HepG2 (cell line): ENCODE measurements around the gene UQCRC1. TPM values are rescaled to one million over a fixed set of nuclear protein-coding genes. Genes with fewer than 3 reads are reported as not detected.

ENCODE experiments used
- ATAD3A ChIP-seq: sonication (generic); formaldehyde crosslinking; IDR thresholded peaks from 2 replicates; pipeline ENCODE4 v1.4.0; 2020; ENCODE audit warnings: missing genetic modification reagents
- CCAR2 ChIP-seq: fragments of 200-400 bp; formaldehyde crosslinking; optimal IDR thresholded peaks from 2 replicates; pipeline ENCODE3; 2018; ENCODE audit warnings: low read depth, mild to moderate bottlenecking, low read length, moderate library complexity
- CENPT ChIP-seq: sonication (generic); formaldehyde crosslinking; IDR thresholded peaks from 2 replicates; pipeline ENCODE4 v1.8.0; 2022; ENCODE audit warnings: low read depth, mild to moderate bottlenecking, moderate library complexity, missing genetic modification reagents
- CENPX ChIP-seq: sonication (generic); formaldehyde crosslinking; IDR thresholded peaks from 2 replicates; pipeline ENCODE4 v1.9.0; 2021; ENCODE audit warnings: mild to moderate bottlenecking, missing genetic modification reagents, moderate library complexity
- FOSL2 ChIP-seq: sonication (generic); formaldehyde crosslinking; IDR thresholded peaks from 2 replicates; pipeline ENCODE4 v1.4.0; 2020; ENCODE audit warnings: missing genetic modification reagents
- JUN ChIP-seq: sonication (generic); formaldehyde crosslinking; IDR thresholded peaks from 2 replicates; pipeline ENCODE4 v1.4.0; 2020; ENCODE audit warnings: mild to moderate bottlenecking, missing genetic modification reagents
- MED8 ChIP-seq: sonication (generic); formaldehyde crosslinking; IDR thresholded peaks from 2 replicates; pipeline ENCODE4 v1.8.1; 2023; ENCODE audit warnings: mild to moderate bottlenecking, missing genetic modification reagents; ENCODE audit not compliant: insufficient replicate concordance
- NFRKB ChIP-seq: fragments of 450-650 bp; IDR thresholded peaks from 2 replicates; pipeline ENCODE4 v1.6.1; 2017
- NKX3-1 ChIP-seq: sonication (generic); formaldehyde crosslinking; IDR thresholded peaks from 2 replicates; pipeline ENCODE4 v1.5.0; 2020; ENCODE audit warnings: missing genetic modification reagents
- PHF5A ChIP-seq: IDR thresholded peaks from one replicate; pipeline ENCODE4 v1.6.1; 2018; ENCODE audit warnings: low read depth, missing genetic modification reagents; ENCODE audit not compliant: unreplicated experiment
- SOX6 ChIP-seq, 2 experiments: fragments of 450-650 bp in 1 of 2; sonication (generic) in 1 of 2; formaldehyde crosslinking in 1 of 2; IDR thresholded peaks; 2 replicates each; pipeline versions ENCODE4 v1.4.0 to v1.6.1; 2017 to 2020; ENCODE audit warnings: antibody characterized with exemption in 1 of 2, mild to moderate bottlenecking in 1 of 2, missing genetic modification reagents in 1 of 2
- SRSF4 ChIP-seq: fragments of 200-400 bp; formaldehyde crosslinking; IDR thresholded peaks from one replicate; pipeline ENCODE4 v1.6.1; 2018; ENCODE audit warnings: mild to moderate bottlenecking, low read depth, low read length, moderate library complexity; ENCODE audit not compliant: poor library complexity, severe bottlenecking
- TOE1 ChIP-seq: sonication (generic); formaldehyde crosslinking; IDR thresholded peaks from 2 replicates; pipeline ENCODE4 v1.4.0; 2020; ENCODE audit warnings: mild to moderate bottlenecking, missing genetic modification reagents
- WIZ ChIP-seq: sonication (generic); formaldehyde crosslinking; IDR thresholded peaks from 2 replicates; pipeline ENCODE4 v1.5.1; 2020; ENCODE audit warnings: mild to moderate bottlenecking, missing genetic modification reagents
- XRCC5 ChIP-seq: fragments of 200-400 bp; formaldehyde crosslinking; optimal IDR thresholded peaks from 2 replicates; pipeline ENCODE3; 2017; ENCODE audit warnings: mild to moderate bottlenecking, low read length
- ZNF101 ChIP-seq: sonication (generic); formaldehyde crosslinking; IDR thresholded peaks from 2 replicates; pipeline ENCODE4 v1.4.0; 2020; ENCODE audit warnings: mild to moderate bottlenecking, low read depth, missing genetic modification reagents, borderline replicate concordance
- ZNF138 ChIP-seq: sonication (generic); formaldehyde crosslinking; IDR thresholded peaks from 2 replicates; pipeline ENCODE4 v1.5.0; 2020; ENCODE audit warnings: mild to moderate bottlenecking, low read depth, missing genetic modification reagents
- ZNF20 ChIP-seq: sonication (generic); formaldehyde crosslinking; IDR thresholded peaks from 2 replicates; pipeline ENCODE4 v1.4.0; 2020; ENCODE audit warnings: mild to moderate bottlenecking, moderate library complexity, missing genetic modification reagents
- ZNF383 ChIP-seq: sonication (generic); formaldehyde crosslinking; IDR thresholded peaks from 2 replicates; pipeline ENCODE4 v1.4.0; 2020; ENCODE audit warnings: missing genetic modification reagents, mild to moderate bottlenecking, borderline replicate concordance
- ZNF546 ChIP-seq: sonication (generic); formaldehyde crosslinking; conservative IDR thresholded peaks from 2 replicates; pipeline ENCODE4 v1.8.1; 2023; ENCODE audit warnings: mild to moderate bottlenecking, missing genetic modification reagents
- ZNF616 ChIP-seq: sonication (generic); formaldehyde crosslinking; IDR thresholded peaks from 2 replicates; pipeline ENCODE4 v1.5.0; 2020; ENCODE audit warnings: low read depth, mild to moderate bottlenecking, missing genetic modification reagents
- ZSCAN25 ChIP-seq: sonication (generic); formaldehyde crosslinking; IDR thresholded peaks from 2 replicates; pipeline ENCODE4 v1.8.0; 2022; ENCODE audit warnings: mild to moderate bottlenecking, missing genetic modification reagents
- polyA plus RNA-seq, 8 experiments: library from polyadenylated mRNA; depleted of rRNA in 3 of 8; stranded (reverse) in 7 of 8; unstranded in 1 of 8; fragments of >200 nt; fragmentation: Illumina TruSeq in 4 of 8; extraction: Trizol in 4 of 8; gene quantifications; 2 replicates each; pipeline versions ENCODE4 v1.2.1 to v1.2.3, GENCODE V29; 2011 to 2016; ENCODE audit warnings: low read depth in 4 of 8, missing spikeins in 1 of 8, mixed read lengths in 1 of 8; ENCODE audit not compliant: insufficient read depth in 1 of 8
- total RNA-seq, 5 experiments: library from RNA; depleted of rRNA; stranded (reverse); fragments of >200 nt; fragmentation: Illumina TruSeq; extraction: Trizol; gene quantifications; 2 replicates each; pipeline ENCODE4 v1.2.3, GENCODE V29; 2016; ENCODE audit warnings: low read depth in 1 of 5
- TF ChIP-seq, protein P1 (sequence below): sonication (generic); formaldehyde crosslinking; IDR thresholded peaks from 2 replicates; pipeline ENCODE4 v1.4.0; 2020; ENCODE audit warnings: missing genetic modification reagents
- TF ChIP-seq, protein P2 (sequence below): sonication (generic); formaldehyde crosslinking; IDR thresholded peaks from 2 replicates; pipeline ENCODE4 v1.4.0; 2020; ENCODE audit warnings: missing genetic modification reagents
- TF ChIP-seq, protein P3 (sequence below): sonication (generic); formaldehyde crosslinking; IDR thresholded peaks from 2 replicates; pipeline ENCODE4 v1.8.0; 2023; ENCODE audit warnings: mild to moderate bottlenecking, missing genetic modification reagents
- TF ChIP-seq, protein P4 (sequence below): IDR thresholded peaks from 2 replicates; pipeline ENCODE4 v1.6.1; 2012; ENCODE audit warnings: inconsistent platforms
- TF ChIP-seq, protein P5 (sequence below): sonication (generic); formaldehyde crosslinking; IDR thresholded peaks from 2 replicates; pipeline ENCODE4 v1.4.0; 2020; ENCODE audit warnings: missing genetic modification reagents

UQCRC1 gene
- total and polyA plus RNA-seq, 2 of the 13 experiments (the other 11 are each of a cell fraction or from before 2014, with no cell fraction given) = 316 to 680 TPM

DNA sequence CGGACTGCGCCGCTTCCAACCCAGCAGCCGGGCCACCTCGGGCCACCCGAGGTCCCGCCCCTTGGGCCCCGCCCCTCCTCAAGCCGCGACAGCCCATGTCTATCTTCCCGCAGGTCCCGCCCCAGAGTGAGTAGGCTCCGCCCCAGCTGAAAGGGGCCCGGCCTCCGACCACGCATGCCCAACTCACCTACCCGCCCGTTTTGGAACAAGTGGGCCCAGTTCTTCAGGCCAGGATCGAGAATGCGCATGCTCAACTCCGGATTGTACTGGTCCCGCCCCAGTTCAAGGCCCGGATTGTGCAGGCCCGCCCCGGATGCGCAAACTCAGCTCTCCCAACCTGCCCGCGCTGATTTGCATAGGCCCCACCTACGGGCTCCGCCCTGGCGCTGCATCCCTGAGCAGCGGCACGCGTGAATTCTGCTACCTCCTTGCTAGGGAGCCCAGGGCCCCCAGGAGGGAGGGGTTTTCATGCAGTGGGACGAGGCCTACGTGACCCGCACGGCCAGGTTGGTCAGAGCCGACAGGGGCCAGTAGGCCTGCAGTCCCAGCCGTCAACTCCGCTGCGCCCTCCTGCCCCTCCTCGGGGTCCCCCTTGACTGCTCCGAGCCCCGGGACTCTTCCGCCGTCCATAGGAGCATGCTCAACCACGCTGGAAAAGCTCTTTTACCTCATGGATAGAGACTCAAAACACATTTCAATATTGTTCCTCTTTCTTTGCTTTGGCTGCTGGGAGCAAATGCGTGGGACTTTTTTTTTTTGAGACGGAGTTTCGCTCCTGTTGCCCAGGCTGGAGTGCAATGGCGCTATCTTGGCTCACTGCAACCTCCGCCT, 52.4 kb downstream of the UQCRC1 start, which contains the start of gene PFKFB4 (continued):
- TF ChIP-seq ATAD3A (no peak), ZNF383 (CRISPR knock-in tag) (no peak), TOE1 (0 out of 2 replicates have a peak, but pooled peaks have one; percentile 54), PHF5A (CRISPR knock-in tag) (peak; percentile 78), SOX6 (IDR thresholded peaks at IDR 0.05) (no peak), SOX6 (CRISPR knock-in tag; IDR thresholded peaks at IDR 0.05) (peak; percentile 50), NKX3-1 (CRISPR knock-in tag) (no peak), CCAR2 (no peak), SRSF4 (no peak), MED8 (CRISPR knock-in tag) (no peak), XRCC5 (no peak), ZNF101 (no peak), CENPX (no peak), ZSCAN25 (CRISPR knock-in tag) (no peak), ZNF20 (CRISPR knock-in tag) (no peak), JUN (CRISPR knock-in tag) (no peak), WIZ (CRISPR knock-in tag) (no peak), FOSL2 (CRISPR knock-in tag) (peak; percentile 16; the same call in 1 of the 2 replicates), NFRKB (no peak), ZNF138 (CRISPR knock-in tag) (peak; percentile 24; the same call in 1 of the 2 replicates), ZNF546 (CRISPR knock-in tag) (no peak), ZNF616 (CRISPR knock-in tag) (0 out of 2 replicates have a peak, but pooled peaks have one; percentile 36), CENPT (CRISPR knock-in tag) (no peak)
- TF ChIP-seq, protein P1, sequence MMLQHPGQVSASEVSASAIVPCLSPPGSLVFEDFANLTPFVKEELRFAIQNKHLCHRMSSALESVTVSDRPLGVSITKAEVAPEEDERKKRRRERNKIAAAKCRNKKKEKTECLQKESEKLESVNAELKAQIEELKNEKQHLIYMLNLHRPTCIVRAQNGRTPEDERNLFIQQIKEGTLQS (CRISPR knock-in tag) = 0 out of 2 replicates have a peak, but pooled peaks have one; percentile 40
- TF ChIP-seq, protein P2, sequence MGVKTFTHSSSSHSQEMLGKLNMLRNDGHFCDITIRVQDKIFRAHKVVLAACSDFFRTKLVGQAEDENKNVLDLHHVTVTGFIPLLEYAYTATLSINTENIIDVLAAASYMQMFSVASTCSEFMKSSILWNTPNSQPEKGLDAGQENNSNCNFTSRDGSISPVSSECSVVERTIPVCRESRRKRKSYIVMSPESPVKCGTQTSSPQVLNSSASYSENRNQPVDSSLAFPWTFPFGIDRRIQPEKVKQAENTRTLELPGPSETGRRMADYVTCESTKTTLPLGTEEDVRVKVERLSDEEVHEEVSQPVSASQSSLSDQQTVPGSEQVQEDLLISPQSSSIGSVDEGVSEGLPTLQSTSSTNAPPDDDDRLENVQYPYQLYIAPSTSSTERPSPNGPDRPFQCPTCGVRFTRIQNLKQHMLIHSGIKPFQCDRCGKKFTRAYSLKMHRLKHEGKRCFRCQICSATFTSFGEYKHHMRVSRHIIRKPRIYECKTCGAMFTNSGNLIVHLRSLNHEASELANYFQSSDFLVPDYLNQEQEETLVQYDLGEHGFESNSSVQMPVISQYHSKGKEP (CRISPR knock-in tag) = no peak
- TF ChIP-seq, protein P3, sequence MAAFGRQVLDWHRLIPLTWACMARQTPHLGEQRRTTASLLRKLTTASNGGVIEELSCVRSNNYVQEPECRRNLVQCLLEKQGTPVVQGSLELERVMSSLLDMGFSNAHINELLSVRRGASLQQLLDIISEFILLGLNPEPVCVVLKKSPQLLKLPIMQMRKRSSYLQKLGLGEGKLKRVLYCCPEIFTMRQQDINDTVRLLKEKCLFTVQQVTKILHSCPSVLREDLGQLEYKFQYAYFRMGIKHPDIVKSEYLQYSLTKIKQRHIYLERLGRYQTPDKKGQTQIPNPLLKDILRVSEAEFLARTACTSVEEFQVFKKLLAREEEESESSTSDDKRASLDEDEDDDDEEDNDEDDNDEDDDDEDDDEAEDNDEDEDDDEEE (CRISPR knock-in tag) = 0 out of 2 replicates have a peak, but pooled peaks have one; percentile 55
- TF ChIP-seq, protein P4, sequence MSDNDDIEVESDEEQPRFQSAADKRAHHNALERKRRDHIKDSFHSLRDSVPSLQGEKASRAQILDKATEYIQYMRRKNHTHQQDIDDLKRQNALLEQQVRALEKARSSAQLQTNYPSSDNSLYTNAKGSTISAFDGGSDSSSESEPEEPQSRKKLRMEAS = peak; percentile 88
- TF ChIP-seq, protein P5, sequence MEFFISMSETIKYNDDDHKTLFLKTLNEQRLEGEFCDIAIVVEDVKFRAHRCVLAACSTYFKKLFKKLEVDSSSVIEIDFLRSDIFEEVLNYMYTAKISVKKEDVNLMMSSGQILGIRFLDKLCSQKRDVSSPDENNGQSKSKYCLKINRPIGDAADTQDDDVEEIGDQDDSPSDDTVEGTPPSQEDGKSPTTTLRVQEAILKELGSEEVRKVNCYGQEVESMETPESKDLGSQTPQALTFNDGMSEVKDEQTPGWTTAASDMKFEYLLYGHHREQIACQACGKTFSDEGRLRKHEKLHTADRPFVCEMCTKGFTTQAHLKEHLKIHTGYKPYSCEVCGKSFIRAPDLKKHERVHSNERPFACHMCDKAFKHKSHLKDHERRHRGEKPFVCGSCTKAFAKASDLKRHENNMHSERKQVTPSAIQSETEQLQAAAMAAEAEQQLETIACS = no peak
